Smooth muscle cell (in vitro differentiated cells): Measurements from ENCODE around the gene ARHGAP23. TPM values are rescaled to one million over a fixed set of nuclear protein-coding genes. Genes with fewer than 3 reads are reported as not detected.

Source experiments
- DNase-seq: peaks from one replicate; lab custom pipeline; 2025; ENCODE audit not compliant: unreplicated experiment; lab: John Stamatoyannopoulos, UW
- H2AFZ ChIP-seq: fragments of 200-600 bp; sonication (generic); 2 replicates; pipeline ENCODE4 v1.6.0; 2016; ENCODE audit warnings: antibody characterized with exemption, low read depth, mild to moderate bottlenecking
- H3F3A ChIP-seq: fragments of 200-600 bp; sonication (generic); 2 replicates; pipeline ENCODE4 v1.6.0; 2017; ENCODE audit warnings: antibody characterized with exemption, low read depth
- H3K27ac ChIP-seq: fragments of 200-600 bp; sonication (generic); 2 replicates; pipeline ENCODE4 v1.5.1; 2016; ENCODE audit warnings: low read depth, mild to moderate bottlenecking
- H3K27me3 ChIP-seq: fragments of 200-600 bp; sonication (generic); 2 replicates; pipeline ENCODE4 v1.6.1; 2016; ENCODE audit warnings: low read depth, mild to moderate bottlenecking
- H3K36me3 ChIP-seq: fragments of 200-600 bp; sonication (generic); 2 replicates; pipeline ENCODE4 v1.5.1; 2016; ENCODE audit warnings: low read depth
- H3K4me1 ChIP-seq: fragments of 200-600 bp; sonication (generic); 2 replicates; pipeline ENCODE4 v1.5.1; 2016; ENCODE audit warnings: low read depth
- H3K4me2 ChIP-seq: fragments of 200-600 bp; sonication (generic); 2 replicates; pipeline ENCODE4 v1.6.0; 2016; ENCODE audit warnings: mild to moderate bottlenecking
- H3K4me3 ChIP-seq: fragments of 200-600 bp; sonication (generic); 2 replicates; pipeline ENCODE4 v1.5.1; 2016; ENCODE audit warnings: mild to moderate bottlenecking
- H3K79me2 ChIP-seq: fragments of 200-600 bp; sonication (generic); 2 replicates; pipeline ENCODE4 v1.6.0; 2016; ENCODE audit warnings: low read depth, mild to moderate bottlenecking
- H3K9ac ChIP-seq: fragments of 200-600 bp; sonication (generic); 2 replicates; pipeline ENCODE4 v1.6.0; 2016; ENCODE audit warnings: low read depth
- H3K9me3 ChIP-seq: fragments of 200-600 bp; sonication (generic); replicated peaks from 2 replicates; pipeline ENCODE4 v1.5.1; 2016; ENCODE audit warnings: low read depth
- H4K20me1 ChIP-seq: fragments of 200-600 bp; sonication (generic); 2 replicates; pipeline ENCODE4 v1.6.0; 2016; ENCODE audit warnings: low read depth
- CTCF ChIP-seq: fragments of 200-600 bp; sonication (generic); IDR thresholded peaks from 2 replicates; pipeline ENCODE4 v1.5.1; 2017; ENCODE audit warnings: borderline replicate concordance, mild to moderate bottlenecking, antibody characterized with exemption; ENCODE audit not compliant: insufficient read depth, poor library complexity, severe bottlenecking
- WGBS: methylation state at CpG from one replicate; pipeline ENCODE4 v1.1.7; 2016; ENCODE audit warnings: low lambda C conversion rate; 5-methylcytosine and 5-hydroxymethylcytosine counted together
- polyA plus RNA-seq: library from polyadenylated mRNA; unstranded; fragments of >200 nt; fragmentation: Nextera tagmentation; extraction: Ambion mirVana; gene quantifications from 2 replicates; pipeline ENCODE4 v1.2.1, GENCODE V29; 2016
- total RNA-seq: library from RNA; depleted of rRNA; stranded (reverse); fragments of >200 nt; gene quantifications from 2 replicates; pipeline ENCODE4 v1.2.3, GENCODE V29; 2014

The ARHGAP23 gene
- total and polyA plus RNA-seq, 2 experiments from 2014 or later, result 24.9 to 34.0 TPM

- no peak for TF ChIP-seq CTCF
- H3K4me1 ChIP-seq, result peaks cover 25% of the 10 kb centered on the region
- H3K9me3 ChIP-seq, result no peaks in the 10 kb centered on the region
Observed at GRCh38 chr17:38420518-38420917, 7.7 kb upstream of the ARHGAP23 start.

GRCh38 chr17:38421171-38421841 lies 7.0 kb upstream of the ARHGAP23 start:
- Histone ChIP-seq H3K79me2 (no peaks in the 10 kb centered on the region), H3K27ac (no peak overlapping the region), H3K4me1 (peaks cover 22% of the 10 kb centered on the region), H3K36me3 (no peaks in the 10 kb centered on the region), H4K20me1 (no peaks in the 10 kb centered on the region), H3K27me3 (peaks cover 20% of the 10 kb centered on the region), H3F3A (no peaks in the 10 kb centered on the region), H3K4me2 (no peak overlapping the region), H3K4me3 (no peak overlapping the region), H3K9me3 (no peaks in the 10 kb centered on the region), H2AFZ (no peak overlapping the region), H3K9ac (no peak overlapping the region)
- no peak for DNase-seq
- 33% methylated on average over 14 of the region's 14 CpGs for WGBS
- no peak for TF ChIP-seq CTCF

More at GRCh38 chr17:38420518-38420917, 7.7 kb upstream of the ARHGAP23 start:
- Histone ChIP-seq H3F3A (no peaks in the 10 kb centered on the region), H3K36me3 (no peaks in the 10 kb centered on the region), H3K9ac (no peak overlapping the region), H3K4me3 (no peak overlapping the region), H2AFZ (no peak overlapping the region), H3K4me2 (no peak overlapping the region), H3K79me2 (no peaks in the 10 kb centered on the region), H3K27ac (no peak overlapping the region), H3K27me3 (peaks cover 20% of the 10 kb centered on the region), H4K20me1 (no peaks in the 10 kb centered on the region)
- no peak for DNase-seq
- WGBS, result 82% methylated on average over 5 of the region's 6 CpGs

- H3K79me2 ChIP-seq, result peaks cover 8% of the 10 kb centered on the region
- H3K4me1 ChIP-seq, result peaks cover 26% of the 10 kb centered on the region
- no peak overlapping the region for H3K27ac ChIP-seq
- H3K36me3 ChIP-seq, result no peaks in the 10 kb centered on the region
- 81% methylated on average over 17 of the region's 17 CpGs for WGBS
- H3K27me3 ChIP-seq, result peaks cover 20% of the 10 kb centered on the region
- H4K20me1 ChIP-seq, result no peaks in the 10 kb centered on the region
- no peak overlapping the region for H3K4me3 ChIP-seq
- no peak for TF ChIP-seq CTCF
- no peaks in the 10 kb centered on the region for H3K9me3 ChIP-seq
- no peak for DNase-seq
- H3K4me2 ChIP-seq, result no peak overlapping the region
- H3K9ac ChIP-seq, result no peak overlapping the region
- peaks cover 7% of the 10 kb centered on the region for H3F3A ChIP-seq
- no peak overlapping the region for H2AFZ ChIP-seq
Observed at GRCh38 chr17:38421871-38422827, 6.1 kb upstream of the ARHGAP23 start.
